NCI-H2107 (cell line): Measurements from ENCODE around the gene HYLS1.
A peak's percentile ranks its signal among the peaks of the same experiment; 100 is the strongest.

Source experiments
- DNase-seq: peaks from one replicate; lab custom pipeline; 2025; lab: John Stamatoyannopoulos, UW

Gene HYLS1

GRCh38 chr11:125933030-125933813 lies 45.8 kb downstream of the HYLS1 start:
- no peak for DNase-seq

DNA sequence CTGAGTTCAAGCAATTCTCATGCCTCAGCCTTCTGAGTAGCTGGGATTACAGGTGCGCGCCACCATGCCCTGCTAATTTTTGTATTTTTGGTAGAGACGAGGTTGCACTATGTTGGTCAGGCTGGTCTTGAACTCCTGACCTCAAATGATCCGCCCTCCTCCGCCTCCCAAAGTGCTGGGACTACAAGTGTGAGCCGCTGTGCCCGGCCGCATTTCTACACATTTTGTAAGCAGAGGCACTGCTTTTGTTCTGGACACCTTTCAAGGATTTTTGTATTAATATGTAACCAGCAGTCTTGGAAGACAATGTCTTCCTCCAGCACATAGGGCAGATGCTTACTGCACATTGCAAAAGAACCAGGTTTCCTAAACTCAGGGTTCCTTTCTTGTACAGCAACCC lies 47.0 kb downstream of the HYLS1 start:
- no peak for DNase-seq

- DNase-seq, result no peak
Measured at GRCh38 chr11:125935056-125935455, 47.6 kb downstream of the HYLS1 start.

- no peak for DNase-seq
Measured at GRCh38 chr11:125935618-125936199, 48.2 kb downstream of the HYLS1 start.

GRCh38 chr11:125938418-125938817 lies 51.0 kb downstream of the HYLS1 start:
- no peak for DNase-seq

DNA sequence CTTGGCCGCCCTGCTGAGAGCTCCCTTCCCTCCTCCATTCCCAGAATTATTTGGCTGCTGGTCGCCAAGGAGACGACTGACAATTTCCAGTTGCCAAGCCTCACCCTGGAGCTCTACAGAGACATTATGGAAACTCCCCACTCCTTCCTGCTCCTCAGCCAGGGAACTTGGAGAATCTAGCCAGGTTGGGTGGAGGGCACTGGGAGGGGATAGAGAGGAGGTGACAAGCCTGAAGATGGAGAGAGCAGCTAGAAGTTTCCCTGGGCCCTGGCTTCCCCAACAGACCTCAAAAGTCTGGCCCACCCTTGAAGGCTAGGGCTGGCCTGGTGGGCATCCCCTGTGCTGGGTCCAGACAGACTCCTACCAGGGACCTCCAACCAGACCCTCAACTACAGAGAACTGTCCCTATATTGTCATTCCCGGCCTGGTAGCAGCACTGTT lies 51.6 kb downstream of the HYLS1 start:
- DNase-seq, result no peak

- no peak for DNase-seq
Measured at GRCh38 chr11:125940145-125940544, 52.7 kb downstream of the HYLS1 start.

- DNase-seq, result no peak
Measured at GRCh38 chr11:125941267-125941618, 53.8 kb downstream of the HYLS1 start.

GRCh38 chr11:125941619-125942611 lies 54.4 kb downstream of the HYLS1 start:
- DNase-seq, result peak; percentile 70

GRCh38 chr11:125942771-125943428 lies 55.4 kb downstream of the HYLS1 start:
- DNase-seq, result no peak

- DNase-seq, result no peak
Measured at GRCh38 chr11:125943661-125944349, 56.3 kb downstream of the HYLS1 start.

DNA sequence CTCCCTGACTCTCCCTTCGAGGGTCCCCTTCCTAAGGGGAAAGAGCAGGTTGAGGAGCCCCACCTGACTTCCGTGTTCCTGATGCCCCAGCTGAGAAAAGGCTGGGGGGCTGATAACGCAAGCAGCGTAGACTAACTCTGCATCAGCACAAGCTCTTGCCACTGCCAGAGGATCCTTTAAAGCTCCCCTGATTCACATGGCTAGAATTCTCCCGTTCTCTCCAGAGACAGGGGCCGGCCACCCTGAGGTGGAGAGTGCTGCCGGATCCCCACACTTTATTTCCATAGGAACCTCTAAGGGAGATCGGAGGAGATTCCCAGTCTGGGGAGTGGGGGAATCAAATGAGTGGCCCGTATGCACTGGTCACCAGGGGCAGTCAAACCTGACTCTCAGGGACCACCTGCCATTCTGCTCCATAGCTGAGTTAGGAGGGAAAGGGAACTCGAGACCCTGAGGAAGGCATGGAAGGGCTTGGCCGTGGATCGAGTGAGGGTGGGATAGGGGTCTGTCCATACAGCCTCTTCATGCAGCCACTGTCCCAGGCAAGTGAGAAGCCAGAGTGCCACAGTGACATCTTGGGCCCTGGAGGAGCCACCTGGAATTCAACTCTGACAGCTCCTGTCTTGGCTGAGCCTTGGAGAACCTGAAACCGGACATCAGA lies 57.0 kb downstream of the HYLS1 start:
- DNase-seq, result no peak

- DNase-seq, result no peak
Measured at GRCh38 chr11:125945011-125945796, 57.7 kb downstream of the HYLS1 start.

- DNase-seq, result no peak
Measured at GRCh38 chr11:125945797-125946520, 58.5 kb downstream of the HYLS1 start, which contains the start of gene VSIG10L2. TSS of gene VSIG10L2 (plus strand) at chr11:125946044. CDS start at chr11:125946056, 12 bp downstream.

DNA sequence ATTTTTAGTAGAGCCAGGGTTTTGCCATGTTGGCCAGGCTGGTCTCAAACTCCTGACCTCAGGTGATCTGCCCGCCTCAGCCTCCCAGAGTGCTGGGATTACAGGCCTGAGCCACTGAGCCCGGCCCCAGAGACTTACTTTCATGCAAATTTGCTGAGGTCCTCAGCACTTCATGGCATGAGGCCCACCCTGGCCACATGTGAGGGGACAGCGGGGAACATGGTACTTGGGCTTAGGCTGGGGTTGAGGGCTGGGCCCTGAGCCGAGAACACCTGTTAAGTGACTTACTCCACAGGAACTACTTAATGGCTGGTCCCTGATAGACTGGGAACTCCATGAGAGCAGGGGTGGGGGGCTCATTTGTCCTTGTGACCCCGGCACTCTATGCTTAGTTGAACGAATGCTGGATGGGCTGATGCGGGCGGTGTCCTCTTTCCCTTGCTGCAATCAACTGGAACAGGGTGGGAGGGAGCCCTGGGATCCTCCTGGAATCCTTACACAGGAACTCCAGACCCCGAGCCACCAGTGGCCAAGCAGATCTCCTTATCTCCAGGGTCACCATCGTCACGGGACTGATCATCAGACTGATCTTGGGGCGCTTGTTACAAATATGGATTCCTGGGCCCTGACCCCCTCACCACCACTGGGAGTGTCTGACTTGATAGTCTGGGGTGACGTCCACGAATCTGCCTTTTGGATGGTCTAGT lies 59.4 kb downstream of the HYLS1 start:
- DNase-seq, result no peak

DNA sequence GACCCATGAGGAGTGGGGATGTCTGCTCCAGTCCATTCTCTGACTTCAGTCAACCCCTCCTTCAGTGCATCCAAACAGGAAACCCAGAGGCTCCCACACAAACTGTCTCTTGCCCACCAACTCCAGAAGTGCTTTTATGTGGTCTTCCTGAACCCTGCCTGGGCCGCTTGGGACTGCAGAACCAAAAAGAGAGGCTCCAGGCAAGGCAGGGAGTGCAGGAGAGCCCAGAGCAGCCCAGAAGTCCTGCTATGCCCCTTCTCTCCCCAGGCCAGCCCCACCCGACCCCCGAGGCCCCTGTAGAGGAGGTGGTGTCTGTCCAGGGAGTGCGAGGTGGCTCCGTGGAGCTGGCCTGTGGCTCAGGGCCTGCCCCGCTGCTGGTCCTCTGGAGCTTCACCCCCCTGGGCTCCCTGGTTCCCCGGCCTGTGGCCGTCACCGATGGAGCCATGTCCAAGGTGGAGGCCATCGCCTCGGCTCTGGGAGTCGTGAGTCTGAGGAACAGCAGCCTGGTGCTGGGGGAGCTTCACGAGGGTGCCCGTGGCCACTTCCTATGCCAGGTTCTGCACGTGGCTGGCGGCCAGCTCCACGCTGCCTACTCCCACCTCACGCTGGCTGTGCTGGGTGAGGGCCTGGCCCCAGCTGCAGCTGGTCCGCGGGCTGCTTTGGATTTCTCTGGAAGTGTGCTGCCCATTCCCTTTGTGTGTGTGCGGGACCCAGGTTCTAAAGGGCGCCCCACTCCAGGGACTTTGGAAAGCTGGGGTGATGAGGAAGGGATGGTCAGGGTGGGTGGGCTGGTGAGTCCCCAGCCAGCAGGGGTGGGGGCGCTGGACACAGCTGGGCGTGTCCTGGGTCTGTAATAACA lies 60.2 kb downstream of the HYLS1 start:
- DNase-seq, result no peak

GRCh38 chr11:125948278-125949051 lies 61.0 kb downstream of the HYLS1 start:
- no peak for DNase-seq
